Fibroblast of gingiva (primary cell): ENCODE results near the gene KLHDC7A.

Experiments
- DNase-seq: peaks from one replicate; pipeline ENCODE4 v3.0.0-alpha.2; 2011; ENCODE audit warnings: low read depth

KLHDC7A gene

GRCh38 chr1:18508084-18508483 lies 27.4 kb downstream of the KLHDC7A start:
- DNase-seq: no peak

GRCh38 chr1:18511149-18511873 lies 30.6 kb downstream of the KLHDC7A start:
- no peak for DNase-seq

GRCh38 chr1:18511874-18512150 lies 31.1 kb downstream of the KLHDC7A start:
- no peak for DNase-seq

- no peak for DNase-seq
Measured at GRCh38 chr1:18512883-18513282, 32.2 kb downstream of the KLHDC7A start.

GRCh38 chr1:18513995-18514394 lies 33.3 kb downstream of the KLHDC7A start:
- DNase-seq: no peak

- no peak for DNase-seq
Measured at GRCh38 chr1:18515120-18515667, 34.5 kb downstream of the KLHDC7A start.

GRCh38 chr1:18516473-18516872 lies 35.7 kb downstream of the KLHDC7A start:
- DNase-seq: no peak

- no peak for DNase-seq
Measured at GRCh38 chr1:18526436-18527275, 45.9 kb downstream of the KLHDC7A start.

GRCh38 chr1:18527514-18527913 lies 46.8 kb downstream of the KLHDC7A start:
- no peak for DNase-seq

- DNase-seq: no peak
Measured at GRCh38 chr1:18527921-18528320, 47.2 kb downstream of the KLHDC7A start.

GRCh38 chr1:18528616-18529015 lies 47.9 kb downstream of the KLHDC7A start:
- no peak for DNase-seq

GRCh38 chr1:18529714-18530113 lies 49.0 kb downstream of the KLHDC7A start:
- no peak for DNase-seq

GRCh38 chr1:18530587-18531502 lies 50.1 kb downstream of the KLHDC7A start:
- no peak for DNase-seq

- DNase-seq: no peak
Measured at GRCh38 chr1:18531503-18531845, 50.7 kb downstream of the KLHDC7A start.

- no peak for DNase-seq
Measured at GRCh38 chr1:18532390-18533170, 51.9 kb downstream of the KLHDC7A start.

- no peak for DNase-seq
Measured at GRCh38 chr1:18533259-18533658, 52.5 kb downstream of the KLHDC7A start.

GRCh38 chr1:18534810-18535205 lies 54.1 kb downstream of the KLHDC7A start:
- no peak for DNase-seq
